ENCODE results near the gene NECAP2.
"Not testable (repeated sequence)": the region's sequence is repeated elsewhere in the genome, so short reads cannot be mapped to it uniquely, and the experiment has no call there.

The NECAP2 gene

GRCh38 chr1:16503494-16503893 lies 63.0 kb downstream of the NECAP2 start:
- Histone ChIP-seq H3K4me1 (ENCODE audit: insufficient read depth, poor library complexity, severe bottlenecking) (no peaks in the 10 kb centered on the region), H3K9me3 (ENCODE audit: severe bottlenecking) (no peaks in the 10 kb centered on the region), H3K36me3 (ENCODE audit: low read depth) (no peaks in the 10 kb centered on the region), H3K4me3 (ENCODE audit: severe bottlenecking) (no peak overlapping the region), H3K27ac (ENCODE audit: poor library complexity, severe bottlenecking) (no peak overlapping the region), H3K27me3 (ENCODE audit: insufficient read depth, poor library complexity, severe bottlenecking) (no peaks in the 10 kb centered on the region)
- DNase-seq (ENCODE audit: low spot score) (no peak), ATAC-seq (ENCODE audit: low read depth) (no peak)
- TF ChIP-seq, protein P1, sequence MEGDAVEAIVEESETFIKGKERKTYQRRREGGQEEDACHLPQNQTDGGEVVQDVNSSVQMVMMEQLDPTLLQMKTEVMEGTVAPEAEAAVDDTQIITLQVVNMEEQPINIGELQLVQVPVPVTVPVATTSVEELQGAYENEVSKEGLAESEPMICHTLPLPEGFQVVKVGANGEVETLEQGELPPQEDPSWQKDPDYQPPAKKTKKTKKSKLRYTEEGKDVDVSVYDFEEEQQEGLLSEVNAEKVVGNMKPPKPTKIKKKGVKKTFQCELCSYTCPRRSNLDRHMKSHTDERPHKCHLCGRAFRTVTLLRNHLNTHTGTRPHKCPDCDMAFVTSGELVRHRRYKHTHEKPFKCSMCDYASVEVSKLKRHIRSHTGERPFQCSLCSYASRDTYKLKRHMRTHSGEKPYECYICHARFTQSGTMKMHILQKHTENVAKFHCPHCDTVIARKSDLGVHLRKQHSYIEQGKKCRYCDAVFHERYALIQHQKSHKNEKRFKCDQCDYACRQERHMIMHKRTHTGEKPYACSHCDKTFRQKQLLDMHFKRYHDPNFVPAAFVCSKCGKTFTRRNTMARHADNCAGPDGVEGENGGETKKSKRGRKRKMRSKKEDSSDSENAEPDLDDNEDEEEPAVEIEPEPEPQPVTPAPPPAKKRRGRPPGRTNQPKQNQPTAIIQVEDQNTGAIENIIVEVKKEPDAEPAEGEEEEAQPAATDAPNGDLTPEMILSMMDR (IDR thresholded peaks at IDR 0.05; ENCODE audit: poor library complexity, severe bottlenecking), result no peak

- H3K27ac ChIP-seq (ENCODE audit: poor library complexity, severe bottlenecking); H3K27me3 ChIP-seq (ENCODE audit: insufficient read depth, poor library complexity, severe bottlenecking); H3K9me3 ChIP-seq (ENCODE audit: severe bottlenecking); H3K4me3 ChIP-seq (ENCODE audit: severe bottlenecking); H3K36me3 ChIP-seq (ENCODE audit: low read depth); DNase-seq (ENCODE audit: low spot score); ATAC-seq (ENCODE audit: low read depth); H3K4me1 ChIP-seq (ENCODE audit: insufficient read depth, poor library complexity, severe bottlenecking): not testable (repeated sequence)
Observed at GRCh38 chr1:16505870-16506269, 65.3 kb downstream of the NECAP2 start.

GRCh38 chr1:16506364-16507136 lies 66.0 kb downstream of the NECAP2 start:
- not testable (repeated sequence) for H3K4me3 ChIP-seq (ENCODE audit: severe bottlenecking); DNase-seq (ENCODE audit: low spot score); H3K27ac ChIP-seq (ENCODE audit: poor library complexity, severe bottlenecking); H3K9me3 ChIP-seq (ENCODE audit: severe bottlenecking); H3K27me3 ChIP-seq (ENCODE audit: insufficient read depth, poor library complexity, severe bottlenecking); H3K36me3 ChIP-seq (ENCODE audit: low read depth); ATAC-seq (ENCODE audit: low read depth); H3K4me1 ChIP-seq (ENCODE audit: insufficient read depth, poor library complexity, severe bottlenecking)

- not testable (repeated sequence) for H3K27me3 ChIP-seq (ENCODE audit: insufficient read depth, poor library complexity, severe bottlenecking); H3K27ac ChIP-seq (ENCODE audit: poor library complexity, severe bottlenecking); H3K9me3 ChIP-seq (ENCODE audit: severe bottlenecking); ATAC-seq (ENCODE audit: low read depth); DNase-seq (ENCODE audit: low spot score); H3K4me1 ChIP-seq (ENCODE audit: insufficient read depth, poor library complexity, severe bottlenecking); H3K36me3 ChIP-seq (ENCODE audit: low read depth); H3K4me3 ChIP-seq (ENCODE audit: severe bottlenecking)
Observed at GRCh38 chr1:16508861-16509445, 68.4 kb downstream of the NECAP2 start.

All from RWPE2 (cell line).